ENCODE data around the gene CADPS2.
"Not testable (repeated sequence)": the region's sequence is repeated elsewhere in the genome, so short reads cannot be mapped to it uniquely, and the experiment has no call there.

GRCh38 chr7:122284608-122285007 is 601.7 kb downstream of the CADPS2 start:
- not testable (repeated sequence) for TF ChIP-seq CTCF, EZH2phosphoT487 (IDR thresholded peaks at IDR 0.05)

Data from neural progenitor cell (in vitro differentiated cells).